ENCODE data around the gene IL6ST.

IL6ST gene

DNA sequence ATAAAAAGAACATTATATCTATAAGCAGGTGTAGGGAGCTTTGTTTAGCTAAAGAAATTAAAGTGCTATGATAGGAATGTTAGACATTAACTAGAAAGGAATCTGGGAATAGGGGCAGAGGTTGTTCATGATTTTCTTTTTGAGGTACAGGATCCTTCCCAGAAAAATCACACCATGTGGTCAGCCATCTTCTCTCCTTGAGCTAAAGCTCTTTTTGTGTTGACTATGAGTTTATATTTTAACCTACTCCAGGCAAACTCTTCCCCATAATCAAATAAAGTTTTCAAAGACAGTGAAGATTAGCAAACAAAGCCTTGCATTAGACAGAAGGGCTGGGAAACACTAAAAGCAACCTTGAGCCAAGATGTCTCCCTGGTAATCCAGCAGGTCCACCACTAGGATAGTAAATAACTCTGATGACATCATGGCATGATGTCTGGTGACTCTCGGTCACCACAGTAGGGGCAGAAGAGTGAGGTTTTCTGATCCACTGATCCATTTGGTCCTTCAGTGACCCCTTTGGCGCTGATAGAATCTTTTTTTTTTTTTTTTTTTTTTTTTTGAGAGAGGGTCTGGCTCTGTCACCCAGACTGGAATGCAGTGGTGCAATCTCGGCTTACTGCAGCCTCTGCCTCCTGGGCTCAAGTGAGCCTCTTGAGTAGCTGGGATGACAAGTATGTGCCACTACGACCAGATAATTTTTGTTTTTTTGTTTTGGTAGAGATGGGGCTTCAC lies 30.6 kb upstream of the IL6ST start:
- TF ChIP-seq NFIC (IDR thresholded peaks at IDR 0.05) (no peak), EP300 (IDR thresholded peaks at IDR 0.05; ENCODE audit: borderline replicate concordance) (no peak), ZBTB7A (IDR thresholded peaks at IDR 0.05; ENCODE audit: low read depth) (no peak), CEBPB (IDR thresholded peaks at IDR 0.05) (no peak), CREB1 (IDR thresholded peaks at IDR 0.05; ENCODE audit: low read depth) (no peak), FOXM1 (IDR thresholded peaks at IDR 0.05; ENCODE audit: borderline replicate concordance, low read depth) (no peak), EGR1 (IDR thresholded peaks at IDR 0.05) (no peak), TAF1 (IDR thresholded peaks at IDR 0.05; ENCODE audit: low read depth) (no peak), RAD21 (IDR thresholded peaks at IDR 0.05; ENCODE audit: low read depth) (no peak), TCF12 (IDR thresholded peaks at IDR 0.05; ENCODE audit: low read depth) (no peak), TEAD4 (IDR thresholded peaks at IDR 0.05) (no peak), YY1 (IDR thresholded peaks at IDR 0.05; ENCODE audit: low read depth) (no peak)
- TF ChIP-seq, protein P1, sequence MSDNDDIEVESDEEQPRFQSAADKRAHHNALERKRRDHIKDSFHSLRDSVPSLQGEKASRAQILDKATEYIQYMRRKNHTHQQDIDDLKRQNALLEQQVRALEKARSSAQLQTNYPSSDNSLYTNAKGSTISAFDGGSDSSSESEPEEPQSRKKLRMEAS (IDR thresholded peaks at IDR 0.05), result no peak
- TF ChIP-seq, protein P2, sequence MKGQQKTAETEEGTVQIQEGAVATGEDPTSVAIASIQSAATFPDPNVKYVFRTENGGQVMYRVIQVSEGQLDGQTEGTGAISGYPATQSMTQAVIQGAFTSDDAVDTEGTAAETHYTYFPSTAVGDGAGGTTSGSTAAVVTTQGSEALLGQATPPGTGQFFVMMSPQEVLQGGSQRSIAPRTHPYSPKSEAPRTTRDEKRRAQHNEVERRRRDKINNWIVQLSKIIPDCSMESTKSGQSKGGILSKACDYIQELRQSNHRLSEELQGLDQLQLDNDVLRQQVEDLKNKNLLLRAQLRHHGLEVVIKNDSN (IDR thresholded peaks at IDR 0.05), result no peak
- TF ChIP-seq, protein P3, sequence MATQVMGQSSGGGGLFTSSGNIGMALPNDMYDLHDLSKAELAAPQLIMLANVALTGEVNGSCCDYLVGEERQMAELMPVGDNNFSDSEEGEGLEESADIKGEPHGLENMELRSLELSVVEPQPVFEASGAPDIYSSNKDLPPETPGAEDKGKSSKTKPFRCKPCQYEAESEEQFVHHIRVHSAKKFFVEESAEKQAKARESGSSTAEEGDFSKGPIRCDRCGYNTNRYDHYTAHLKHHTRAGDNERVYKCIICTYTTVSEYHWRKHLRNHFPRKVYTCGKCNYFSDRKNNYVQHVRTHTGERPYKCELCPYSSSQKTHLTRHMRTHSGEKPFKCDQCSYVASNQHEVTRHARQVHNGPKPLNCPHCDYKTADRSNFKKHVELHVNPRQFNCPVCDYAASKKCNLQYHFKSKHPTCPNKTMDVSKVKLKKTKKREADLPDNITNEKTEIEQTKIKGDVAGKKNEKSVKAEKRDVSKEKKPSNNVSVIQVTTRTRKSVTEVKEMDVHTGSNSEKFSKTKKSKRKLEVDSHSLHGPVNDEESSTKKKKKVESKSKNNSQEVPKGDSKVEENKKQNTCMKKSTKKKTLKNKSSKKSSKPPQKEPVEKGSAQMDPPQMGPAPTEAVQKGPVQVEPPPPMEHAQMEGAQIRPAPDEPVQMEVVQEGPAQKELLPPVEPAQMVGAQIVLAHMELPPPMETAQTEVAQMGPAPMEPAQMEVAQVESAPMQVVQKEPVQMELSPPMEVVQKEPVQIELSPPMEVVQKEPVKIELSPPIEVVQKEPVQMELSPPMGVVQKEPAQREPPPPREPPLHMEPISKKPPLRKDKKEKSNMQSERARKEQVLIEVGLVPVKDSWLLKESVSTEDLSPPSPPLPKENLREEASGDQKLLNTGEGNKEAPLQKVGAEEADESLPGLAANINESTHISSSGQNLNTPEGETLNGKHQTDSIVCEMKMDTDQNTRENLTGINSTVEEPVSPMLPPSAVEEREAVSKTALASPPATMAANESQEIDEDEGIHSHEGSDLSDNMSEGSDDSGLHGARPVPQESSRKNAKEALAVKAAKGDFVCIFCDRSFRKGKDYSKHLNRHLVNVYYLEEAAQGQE (IDR thresholded peaks at IDR 0.05; ENCODE audit: low read depth), result no peak

DNA sequence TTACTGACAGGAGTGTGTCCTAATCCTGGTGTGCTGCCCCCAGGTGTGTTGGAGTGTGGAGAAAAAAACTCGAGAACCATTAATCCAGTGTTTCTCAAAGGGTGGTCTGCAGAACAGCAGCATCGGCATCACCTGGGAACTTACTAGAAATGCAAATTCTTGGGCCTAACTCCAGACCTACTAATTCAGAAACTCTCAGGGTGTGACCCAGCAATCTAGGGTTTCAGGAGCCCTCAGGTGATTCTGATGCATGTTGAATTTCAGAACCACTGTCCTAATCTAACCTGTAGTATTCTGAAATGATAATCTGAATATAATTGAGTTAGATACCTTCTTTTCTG lies 30.0 kb upstream of the IL6ST start:
- no peak for TF ChIP-seq TAF1 (IDR thresholded peaks at IDR 0.05; ENCODE audit: low read depth)
- TF ChIP-seq, protein P3 (IDR thresholded peaks at IDR 0.05; ENCODE audit: low read depth), result no peak
- TF ChIP-seq YY1 (IDR thresholded peaks at IDR 0.05; ENCODE audit: low read depth), result no peak
- TF ChIP-seq RAD21 (IDR thresholded peaks at IDR 0.05; ENCODE audit: low read depth), result no peak
- no peak for TF ChIP-seq CEBPB (IDR thresholded peaks at IDR 0.05)
- TF ChIP-seq, protein P2 (IDR thresholded peaks at IDR 0.05), result no peak
- TF ChIP-seq CREB1 (IDR thresholded peaks at IDR 0.05; ENCODE audit: low read depth), result no peak
- TF ChIP-seq TCF12 (IDR thresholded peaks at IDR 0.05; ENCODE audit: low read depth), result no peak
- TF ChIP-seq NFIC (IDR thresholded peaks at IDR 0.05), result no peak
- TF ChIP-seq, protein P1 (IDR thresholded peaks at IDR 0.05), result no peak
- no peak for TF ChIP-seq EGR1 (IDR thresholded peaks at IDR 0.05)
- no peak for TF ChIP-seq ZBTB7A (IDR thresholded peaks at IDR 0.05; ENCODE audit: low read depth)

DNA sequence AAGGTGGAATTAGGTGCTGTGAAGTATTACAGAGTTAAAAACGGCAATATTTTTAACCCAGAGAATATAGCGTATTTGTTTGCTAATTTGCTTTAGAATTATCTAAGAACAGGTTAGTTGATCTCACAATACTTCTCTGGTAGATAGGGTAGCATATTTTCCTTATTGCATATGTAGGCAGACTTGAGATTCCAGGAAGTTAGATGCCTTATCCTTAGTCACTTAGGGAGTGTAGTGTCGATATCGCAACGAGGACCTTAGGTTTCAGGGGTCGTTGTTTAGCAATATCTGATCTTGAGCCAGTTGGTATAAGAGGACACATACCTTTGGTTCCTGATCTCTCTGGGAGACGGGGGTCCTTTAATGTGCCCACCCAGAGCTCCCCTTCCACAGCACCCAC lies 28.5 kb upstream of the IL6ST start:
- TF ChIP-seq EGR1 (IDR thresholded peaks at IDR 0.05), result no peak
- no peak for TF ChIP-seq TCF12 (IDR thresholded peaks at IDR 0.05; ENCODE audit: low read depth)
- TF ChIP-seq FOXM1 (IDR thresholded peaks at IDR 0.05; ENCODE audit: borderline replicate concordance, low read depth), result no peak
- TF ChIP-seq CEBPB (IDR thresholded peaks at IDR 0.05), result no peak
- no peak for TF ChIP-seq EP300 (IDR thresholded peaks at IDR 0.05; ENCODE audit: borderline replicate concordance)
- TF ChIP-seq YY1 (IDR thresholded peaks at IDR 0.05; ENCODE audit: low read depth), result no peak
- no peak for TF ChIP-seq NFIC (IDR thresholded peaks at IDR 0.05)
- no peak for TF ChIP-seq TAF1 (IDR thresholded peaks at IDR 0.05; ENCODE audit: low read depth)
- TF ChIP-seq, protein P1 (IDR thresholded peaks at IDR 0.05), result no peak
- TF ChIP-seq TEAD4 (IDR thresholded peaks at IDR 0.05), result no peak
- no peak for TF ChIP-seq CREB1 (IDR thresholded peaks at IDR 0.05; ENCODE audit: low read depth)
- no peak for TF ChIP-seq RAD21 (IDR thresholded peaks at IDR 0.05; ENCODE audit: low read depth)

DNA sequence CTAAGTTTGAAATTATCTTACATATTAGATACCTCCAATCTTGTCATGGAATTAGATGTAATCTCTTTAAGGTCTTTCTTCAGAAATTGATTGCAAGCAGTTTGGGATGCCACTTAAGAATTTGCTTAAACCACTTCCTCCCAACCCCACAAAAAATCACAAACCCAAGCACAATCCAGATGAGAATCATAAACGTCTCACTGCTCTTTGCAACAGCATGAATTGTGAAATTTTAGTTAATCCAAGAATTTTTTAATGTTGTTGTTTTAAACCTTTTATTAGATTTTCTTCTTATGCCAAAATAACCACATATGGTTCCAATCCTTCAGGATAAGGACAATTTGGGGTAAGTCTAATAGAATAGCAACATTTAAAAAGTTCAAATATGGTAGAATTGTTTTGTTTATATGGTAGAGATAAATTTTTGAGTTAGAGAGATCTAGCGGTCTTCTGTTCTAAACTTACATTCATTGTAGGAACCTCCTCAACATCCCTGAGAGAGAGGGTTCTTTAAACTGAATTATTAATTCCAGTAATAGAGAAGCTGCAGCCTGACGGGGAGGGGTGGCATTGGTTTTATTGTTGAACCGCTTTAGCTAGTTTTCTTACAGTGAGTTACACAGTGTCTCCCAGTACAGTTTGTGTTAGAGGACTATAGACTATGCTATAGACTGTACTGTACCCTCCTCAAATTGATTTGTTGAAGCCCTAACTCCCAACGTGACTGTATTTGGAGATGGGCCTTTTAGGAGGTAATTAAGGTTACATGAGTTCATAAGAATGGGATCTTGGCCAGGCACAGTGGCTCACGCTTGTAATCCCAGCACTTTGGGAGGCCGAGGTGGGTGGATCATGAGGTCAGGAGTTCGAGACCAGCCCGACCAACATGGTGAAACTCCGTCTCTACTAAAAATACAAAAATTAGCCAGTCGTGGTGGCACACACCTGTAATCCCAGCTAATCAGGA lies 24.8 kb upstream of the IL6ST start:
- TF ChIP-seq EP300 (IDR thresholded peaks at IDR 0.05; ENCODE audit: borderline replicate concordance) (no peak), NFIC (IDR thresholded peaks at IDR 0.05) (no peak), CREB1 (IDR thresholded peaks at IDR 0.05; ENCODE audit: low read depth) (no peak), ZBTB7A (IDR thresholded peaks at IDR 0.05; ENCODE audit: low read depth) (no peak), CEBPB (IDR thresholded peaks at IDR 0.05) (no peak)
- TF ChIP-seq, protein P3 (IDR thresholded peaks at IDR 0.05; ENCODE audit: low read depth), result no peak
- TF ChIP-seq, protein P2 (IDR thresholded peaks at IDR 0.05), result no peak

Measured in Ishikawa (cell line).